Thoracic aorta endothelial cell (primary cell): Measurements from ENCODE around the gene KLHDC2. TPM values are rescaled to one million over a fixed set of nuclear protein-coding genes. Genes with fewer than 3 reads are reported as not detected.

ENCODE experiments used
- total RNA-seq: library from RNA; depleted of rRNA; stranded (reverse); fragments of >200 nt; gene quantifications from 2 replicates; pipeline ENCODE4 v1.2.3, GENCODE V29; 2012

The KLHDC2 gene
- total RNA-seq = 42.1 and 43.0 TPM in 2 replicates

GRCh38 chr14:49767571-49768300 is at the start of gene KLHDC2:
TSS of gene KLHDC2 (plus strand) at chr14:49768153. CDS start at chr14:49768469, 316 bp downstream.

Other genes starting within 250 kb of the KLHDC2 start
- gene RPS29, start 181.8 kb upstream of the KLHDC2 start, total RNA-seq = 3,755 and 4,418 TPM in 2 replicates
- gene LRR1, start 169.2 kb upstream of the KLHDC2 start, total RNA-seq = 38.3 and 41.9 TPM in 2 replicates
- gene RPL36AL, start 147.5 kb upstream of the KLHDC2 start, total RNA-seq = 201 and 231 TPM in 2 replicates
- gene MGAT2, start 147.4 kb upstream of the KLHDC2 start, total RNA-seq = 120 and 126 TPM in 2 replicates
- 11.3 and 11.7 TPM in 2 replicates for gene DNAAF2, start 132.9 kb upstream of the KLHDC2 start, total RNA-seq
- 30.1 and 36.5 TPM in 2 replicates for gene POLE2, start 79.9 kb upstream of the KLHDC2 start, total RNA-seq
- 2.0 and 2.4 TPM in 2 replicates for gene KLHDC1, start 75.0 kb upstream of the KLHDC2 start, total RNA-seq
- 87.4 and 94.0 TPM in 2 replicates for gene NEMF, start 84.6 kb downstream of the KLHDC2 start, total RNA-seq
- 92.3 and 111 TPM in 2 replicates for gene ARF6, start 124.9 kb downstream of the KLHDC2 start, total RNA-seq